Subcutaneous preadipocyte (primary cell): ENCODE results near the gene TGIF1. TPM values are rescaled to one million over a fixed set of nuclear protein-coding genes. Genes with fewer than 3 reads are reported as not detected.

Source experiments
- total RNA-seq: library from RNA; depleted of rRNA; stranded (reverse); fragments of >200 nt; gene quantifications from 2 replicates; pipeline ENCODE4 v1.2.3, GENCODE V29; 2012

The TGIF1 gene
- 77.6 and 83.0 TPM in 2 replicates for total RNA-seq

GRCh38 chr18:3450012-3450798 lies at the start of gene TGIF1:
TSS of gene TGIF1 (plus strand) at chr18:3450172. CDS start at chr18:3450490, 318 bp downstream.

Other genes with a start within 250 kb of the TGIF1 start
- under 0.01 TPM in 2 replicates for gene MYOM1, start 230.2 kb upstream of the TGIF1 start, total RNA-seq
- 352 and 359 TPM in 2 replicates for gene MYL12A, start 202.4 kb upstream of the TGIF1 start, total RNA-seq
- gene MYL12B, start 188.0 kb upstream of the TGIF1 start, total RNA-seq, result 184 and 200 TPM in 2 replicates